ENCODE data around the gene KRT20.

Gene KRT20

GRCh38 chr17:40873255-40873654, 11.8 kb downstream of the KRT20 start:
- H3K9ac ChIP-seq (ENCODE audit: low read depth, low read length), result no peak overlapping the region
- no peak overlapping the region for H3K4me3 ChIP-seq (ENCODE audit: low read depth in 1 of 2, low read length in 2 of 2)
- H3K27me3 ChIP-seq (ENCODE audit: insufficient read depth, low read length, poor library complexity), result peaks cover 23% of the 10 kb centered on the region
- DNase-seq (no peak), ATAC-seq (ENCODE audit: insufficient read depth, low read depth) (no peak)
- no peak overlapping the region for H3K4me2 ChIP-seq (ENCODE audit: insufficient read depth, low read length)
- H3K4me1 ChIP-seq (ENCODE audit: insufficient read depth, low read length), result no peaks in the 10 kb centered on the region
- H4K20me1 ChIP-seq (ENCODE audit: insufficient read depth, low read length), result no peaks in the 10 kb centered on the region
- TF ChIP-seq CTCF (IDR thresholded peaks at IDR 0.05; ENCODE audit: borderline replicate concordance, extremely low read depth, low read length, poor library complexity, severe bottlenecking), result no peak
- TF ChIP-seq EZH2 (IDR thresholded peaks at IDR 0.05; ENCODE audit: borderline replicate concordance, low read depth, low read length, severe bottlenecking), result no peak
- no peaks in the 10 kb centered on the region for H3K9me3 ChIP-seq (ENCODE audit: insufficient read depth, low read length, severe bottlenecking)
- no peaks in the 10 kb centered on the region for H3K36me3 ChIP-seq (ENCODE audit: insufficient read depth, low read length)
- no peaks in the 10 kb centered on the region for H3K79me2 ChIP-seq (ENCODE audit: insufficient read depth, low read length)
- no peak overlapping the region for H3K27ac ChIP-seq (ENCODE audit: low read length)
- H2AFZ ChIP-seq (ENCODE audit: low read depth, low read length), result no peak overlapping the region

DNA sequence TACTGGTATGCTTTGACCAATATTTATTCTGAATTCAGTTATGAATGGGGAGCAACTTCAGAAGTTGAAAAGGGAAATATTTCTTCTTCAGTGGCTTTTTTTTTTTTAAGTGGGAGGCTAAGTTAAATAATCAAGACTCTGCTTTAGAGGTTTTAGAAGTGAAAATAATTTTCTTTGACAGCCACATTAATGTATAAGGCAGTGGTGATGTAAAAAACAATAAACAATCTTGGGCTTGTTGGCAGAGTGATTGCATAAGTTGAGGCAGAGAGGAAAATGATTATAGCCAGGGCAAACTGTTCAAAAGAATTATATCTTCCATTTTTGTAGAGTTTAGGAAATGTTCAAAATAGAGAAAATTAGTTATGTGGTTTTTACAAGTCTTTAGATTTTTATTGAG, 12.6 kb downstream of the KRT20 start:
- Histone ChIP-seq H3K79me2 (ENCODE audit: insufficient read depth, low read length) (no peaks in the 10 kb centered on the region), H2AFZ (ENCODE audit: low read depth, low read length) (no peak overlapping the region), H3K27ac (ENCODE audit: low read length) (no peak overlapping the region), H4K20me1 (ENCODE audit: insufficient read depth, low read length) (no peaks in the 10 kb centered on the region), H3K9ac (ENCODE audit: low read depth, low read length) (no peak overlapping the region), H3K4me2 (ENCODE audit: insufficient read depth, low read length) (no peak overlapping the region), H3K36me3 (ENCODE audit: insufficient read depth, low read length) (no peaks in the 10 kb centered on the region), H3K4me3 (ENCODE audit: low read depth in 1 of 2, low read length in 2 of 2) (no peak overlapping the region), H3K27me3 (ENCODE audit: insufficient read depth, low read length, poor library complexity) (peaks cover 23% of the 10 kb centered on the region), H3K4me1 (ENCODE audit: insufficient read depth, low read length) (no peaks in the 10 kb centered on the region), H3K9me3 (ENCODE audit: insufficient read depth, low read length, severe bottlenecking) (no peaks in the 10 kb centered on the region)
- DNase-seq, result no peak
- TF ChIP-seq EZH2 (IDR thresholded peaks at IDR 0.05; ENCODE audit: borderline replicate concordance, low read depth, low read length, severe bottlenecking) (no peak), CTCF (IDR thresholded peaks at IDR 0.05; ENCODE audit: borderline replicate concordance, extremely low read depth, low read length, poor library complexity, severe bottlenecking) (no peak)
- no peak for ATAC-seq (ENCODE audit: insufficient read depth, low read depth)

DNA sequence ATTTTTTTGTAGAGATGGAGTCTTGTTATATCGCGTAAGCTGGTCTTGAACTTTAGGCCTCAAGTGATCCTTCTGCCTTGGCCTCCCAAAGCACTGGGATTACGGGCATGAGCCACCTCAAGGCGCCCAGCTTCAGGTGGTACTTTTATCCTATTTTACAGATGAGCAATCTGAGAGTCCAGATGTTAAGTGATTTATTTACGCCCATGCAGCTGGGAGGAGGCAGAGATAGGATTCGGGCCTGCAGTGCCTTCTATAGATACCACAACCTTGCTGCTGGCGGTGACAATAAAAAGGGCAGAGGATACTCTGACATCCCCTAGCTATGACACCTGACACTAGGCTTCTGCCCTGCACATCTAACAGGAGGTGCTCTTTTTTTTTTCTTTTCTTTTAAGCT, 13.7 kb downstream of the KRT20 start:
- DNase-seq (no peak), ATAC-seq (ENCODE audit: insufficient read depth, low read depth) (no peak)
- H3K4me2 ChIP-seq (ENCODE audit: insufficient read depth, low read length), result no peak overlapping the region
- H3K4me1 ChIP-seq (ENCODE audit: insufficient read depth, low read length), result no peaks in the 10 kb centered on the region
- no peaks in the 10 kb centered on the region for H3K79me2 ChIP-seq (ENCODE audit: insufficient read depth, low read length)
- no peak overlapping the region for H2AFZ ChIP-seq (ENCODE audit: low read depth, low read length)
- no peaks in the 10 kb centered on the region for H3K9me3 ChIP-seq (ENCODE audit: insufficient read depth, low read length, severe bottlenecking)
- H3K36me3 ChIP-seq (ENCODE audit: insufficient read depth, low read length), result no peaks in the 10 kb centered on the region
- peaks cover 19% of the 10 kb centered on the region for H3K27me3 ChIP-seq (ENCODE audit: insufficient read depth, low read length, poor library complexity)
- no peak overlapping the region for H3K4me3 ChIP-seq (ENCODE audit: low read depth in 1 of 2, low read length in 2 of 2)
- H3K9ac ChIP-seq (ENCODE audit: low read depth, low read length), result no peak overlapping the region
- no peaks in the 10 kb centered on the region for H4K20me1 ChIP-seq (ENCODE audit: insufficient read depth, low read length)
- TF ChIP-seq EZH2 (IDR thresholded peaks at IDR 0.05; ENCODE audit: borderline replicate concordance, low read depth, low read length, severe bottlenecking) (no peak), CTCF (IDR thresholded peaks at IDR 0.05; ENCODE audit: borderline replicate concordance, extremely low read depth, low read length, poor library complexity, severe bottlenecking) (no peak)
- no peak overlapping the region for H3K27ac ChIP-seq (ENCODE audit: low read length)

GRCh38 chr17:40870136-40870535, 14.9 kb downstream of the KRT20 start:
- Histone ChIP-seq H3K27ac (ENCODE audit: low read length) (no peak overlapping the region), H3K79me2 (ENCODE audit: insufficient read depth, low read length) (no peaks in the 10 kb centered on the region), H3K27me3 (ENCODE audit: insufficient read depth, low read length, poor library complexity) (peaks cover 13% of the 10 kb centered on the region), H3K9me3 (ENCODE audit: insufficient read depth, low read length, severe bottlenecking) (no peaks in the 10 kb centered on the region), H4K20me1 (ENCODE audit: insufficient read depth, low read length) (no peaks in the 10 kb centered on the region), H3K4me2 (ENCODE audit: insufficient read depth, low read length) (no peak overlapping the region), H3K9ac (ENCODE audit: low read depth, low read length) (no peak overlapping the region), H3K4me1 (ENCODE audit: insufficient read depth, low read length) (no peaks in the 10 kb centered on the region), H3K4me3 (ENCODE audit: low read depth in 1 of 2, low read length in 2 of 2) (no peak overlapping the region), H3K36me3 (ENCODE audit: insufficient read depth, low read length) (no peaks in the 10 kb centered on the region), H2AFZ (ENCODE audit: low read depth, low read length) (no peak overlapping the region)
- TF ChIP-seq CTCF (IDR thresholded peaks at IDR 0.05; ENCODE audit: borderline replicate concordance, extremely low read depth, low read length, poor library complexity, severe bottlenecking), result no peak
- no peak for TF ChIP-seq EZH2 (IDR thresholded peaks at IDR 0.05; ENCODE audit: borderline replicate concordance, low read depth, low read length, severe bottlenecking)
- no peak for ATAC-seq (ENCODE audit: insufficient read depth, low read depth)
- no peak for DNase-seq
